Kidney (tissue), 14 donors: ENCODE data around the gene RASD1. TPM values are rescaled to one million over a fixed set of nuclear protein-coding genes. Genes with fewer than 3 reads are reported as not detected.

ENCODE experiments used
- DNase-seq, 5 donors: peaks; one replicate each; pipeline ENCODE4 v3.0.0-alpha.2; 2013 to 2020
- FAIRE-seq: peaks from 2 replicates; lab custom pipeline; 2012; peaks lifted over from hg19 to GRCh38; lab: Jason Lieb, UNC
- H3K27ac ChIP-seq, 2 donors: one replicate each; pipeline ENCODE4 v1.7.0; 2013; ENCODE audit warnings: low read depth in 2 of 2, low read length in 2 of 2, inconsistent platforms in 1 of 2
- H3K27me3 ChIP-seq: one replicate; pipeline ENCODE4 v1.7.1; 2013; ENCODE audit warnings: low read length, inconsistent platforms; ENCODE audit not compliant: control insufficient read depth, insufficient read depth
- H3K36me3 ChIP-seq, 3 donors: one replicate each; pipeline versions ENCODE4 v1.7.0 to v1.7.1; 2013; ENCODE audit warnings: low read length in 3 of 3, control low read depth in 1 of 3, inconsistent platforms in 1 of 3; ENCODE audit not compliant: insufficient read depth in 3 of 3, control insufficient read depth in 2 of 3
- H3K4me1 ChIP-seq, 3 donors: one replicate each; pipeline versions ENCODE4 v1.7.0 to v1.7.1; 2013; ENCODE audit warnings: low read length in 3 of 3, inconsistent platforms in 1 of 3, low read depth in 1 of 3; ENCODE audit not compliant: control insufficient read depth in 2 of 3, insufficient read depth in 2 of 3
- H3K4me3 ChIP-seq, 3 donors: one replicate each; pipeline versions ENCODE4 v1.7.0 to v1.8.1; 2013; ENCODE audit warnings: low read length in 3 of 3, control low read depth in 1 of 3, inconsistent platforms in 1 of 3
- H3K9ac ChIP-seq, 3 donors: one replicate each; pipeline versions ENCODE4 v1.7.0 to v1.7.1; 2013; ENCODE audit warnings: low read length in 3 of 3, control low read depth in 1 of 3, inconsistent platforms in 1 of 3
- H3K9me3 ChIP-seq, 3 donors: one replicate each; pipeline versions ENCODE4 v1.7.0 to v1.7.1; 2013; ENCODE audit warnings: low read length in 3 of 3, control low read depth in 1 of 3, inconsistent platforms in 1 of 3; ENCODE audit not compliant: control insufficient read depth in 2 of 3, insufficient read depth in 1 of 3
- intact Hi-C: fragments of 100-400 bp; cut with DNase I; formaldehyde crosslinking; loops from one replicate; pipeline ENCODE4 v1.11.1; 2022
- polyA plus RNA-seq: library from polyadenylated mRNA; stranded (reverse); fragments of 350-450 nt; fragmentation: Illumina TruSeq; extraction: RNeasy Lipid Tissue Mini Kit (QIAGEN cat#74804); gene quantifications from one replicate; pipeline ENCODE4 v1.2.3, GENCODE V29; 2014; ENCODE audit warnings: low read depth, low replicate concordance; ENCODE audit not compliant: insufficient read depth
- total RNA-seq: library from RNA; stranded (reverse); fragmentation: NEBNext Ultra II Directional; extraction: Animal tissue kit (Norgen Biotek cat#: 25700); gene quantifications from one replicate; pipeline ENCODE4 v1.2.1, GENCODE V29; 2021
- TF ChIP-seq, protein P1 (sequence below): IDR thresholded peaks from 3 replicates; pipeline ENCODE4 v1.5.1; 2012; ENCODE audit warnings: mild to moderate bottlenecking, moderate library complexity, borderline replicate concordance; ENCODE audit not compliant: insufficient read depth; ENCODE audit errors: extremely low read depth
- donor health status: control.
- donor health status: control.
- donor health status: control.
- donor health status: control.
- donor health status: control.
- donor health status: DM: yes; HTN: yes; CAD: no.
- donor health status: Normal renal cell carcinoma (clear cell type).

RASD1 gene
- total and polyA plus RNA-seq, 2 donors from 2014 or later: 103 to 147 TPM

DNA sequence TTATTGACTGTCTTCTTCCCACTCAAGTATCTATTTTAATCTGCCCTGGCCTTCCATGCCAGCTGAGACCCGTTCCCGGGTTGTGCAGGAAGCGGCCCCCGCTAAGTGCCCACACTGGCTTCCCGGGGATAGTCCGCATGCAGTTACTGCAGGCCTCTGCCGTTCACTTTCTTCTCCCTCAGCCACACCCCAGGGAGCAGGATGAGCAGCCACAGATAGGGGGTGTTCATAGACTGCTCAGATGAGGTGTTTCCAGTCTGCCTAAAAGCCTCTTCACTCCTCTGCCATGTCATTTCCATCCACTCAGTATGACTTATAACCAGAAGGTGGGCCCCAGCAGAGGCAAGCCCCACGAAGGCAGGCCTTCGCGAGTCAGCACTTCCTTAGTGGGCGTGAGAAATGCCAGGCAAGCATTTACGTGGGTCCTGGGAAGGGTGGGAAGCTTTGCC lies 11.7 kb downstream of the RASD1 start:
- no peak for FAIRE-seq
- Histone ChIP-seq H3K9me3 (no peaks in the 10 kb centered on the region), H3K36me3 (peaks cover 0 to 12% (median 5%) of the 10 kb centered on the region in 3 donors), H3K27me3 (no peaks in the 10 kb centered on the region), H3K4me3 (no peak overlapping the region), H3K9ac (no peak overlapping the region), H3K27ac (no peak overlapping the region), H3K4me1 (peaks cover 0 to 8% (median 7%) of the 10 kb centered on the region in 3 donors)
- intact Hi-C loops: no loop called here
- no peak for DNase-seq
- TF ChIP-seq, protein P1, sequence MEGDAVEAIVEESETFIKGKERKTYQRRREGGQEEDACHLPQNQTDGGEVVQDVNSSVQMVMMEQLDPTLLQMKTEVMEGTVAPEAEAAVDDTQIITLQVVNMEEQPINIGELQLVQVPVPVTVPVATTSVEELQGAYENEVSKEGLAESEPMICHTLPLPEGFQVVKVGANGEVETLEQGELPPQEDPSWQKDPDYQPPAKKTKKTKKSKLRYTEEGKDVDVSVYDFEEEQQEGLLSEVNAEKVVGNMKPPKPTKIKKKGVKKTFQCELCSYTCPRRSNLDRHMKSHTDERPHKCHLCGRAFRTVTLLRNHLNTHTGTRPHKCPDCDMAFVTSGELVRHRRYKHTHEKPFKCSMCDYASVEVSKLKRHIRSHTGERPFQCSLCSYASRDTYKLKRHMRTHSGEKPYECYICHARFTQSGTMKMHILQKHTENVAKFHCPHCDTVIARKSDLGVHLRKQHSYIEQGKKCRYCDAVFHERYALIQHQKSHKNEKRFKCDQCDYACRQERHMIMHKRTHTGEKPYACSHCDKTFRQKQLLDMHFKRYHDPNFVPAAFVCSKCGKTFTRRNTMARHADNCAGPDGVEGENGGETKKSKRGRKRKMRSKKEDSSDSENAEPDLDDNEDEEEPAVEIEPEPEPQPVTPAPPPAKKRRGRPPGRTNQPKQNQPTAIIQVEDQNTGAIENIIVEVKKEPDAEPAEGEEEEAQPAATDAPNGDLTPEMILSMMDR: no peak

DNA sequence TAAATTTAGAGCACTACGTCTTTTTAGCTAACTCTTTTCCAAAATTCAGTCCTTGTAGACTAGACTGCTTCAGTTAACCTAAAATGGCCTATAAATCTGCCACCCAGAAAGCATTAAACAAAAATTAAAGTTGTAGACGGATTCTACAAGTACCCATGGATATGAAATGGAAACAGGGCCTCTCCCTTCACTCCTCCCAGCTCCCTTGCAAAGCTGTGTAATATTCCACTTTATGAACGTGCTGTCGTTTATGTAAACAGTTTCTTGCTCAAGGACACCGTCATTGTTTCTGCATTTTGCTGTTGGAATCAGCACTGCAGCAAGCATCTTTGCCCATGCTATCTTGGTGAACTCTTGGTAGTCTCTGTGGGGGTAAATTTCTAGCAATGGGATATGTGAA lies 14.3 kb downstream of the RASD1 start:
- FAIRE-seq (no peak), DNase-seq (no peak)
- Histone ChIP-seq H3K27me3 (no peaks in the 10 kb centered on the region), H3K9me3 (no peaks in the 10 kb centered on the region), H3K9ac (no peak overlapping the region), H3K36me3 (peaks cover 0 to 7% (median 0%) of the 10 kb centered on the region in 3 donors), H3K4me1 (peaks cover 0 to 14% (median 7%) of the 10 kb centered on the region in 3 donors), H3K27ac (no peak overlapping the region), H3K4me3 (no peak overlapping the region)
- TF ChIP-seq, protein P1: no peak
- intact Hi-C loops: no loop called here

DNA sequence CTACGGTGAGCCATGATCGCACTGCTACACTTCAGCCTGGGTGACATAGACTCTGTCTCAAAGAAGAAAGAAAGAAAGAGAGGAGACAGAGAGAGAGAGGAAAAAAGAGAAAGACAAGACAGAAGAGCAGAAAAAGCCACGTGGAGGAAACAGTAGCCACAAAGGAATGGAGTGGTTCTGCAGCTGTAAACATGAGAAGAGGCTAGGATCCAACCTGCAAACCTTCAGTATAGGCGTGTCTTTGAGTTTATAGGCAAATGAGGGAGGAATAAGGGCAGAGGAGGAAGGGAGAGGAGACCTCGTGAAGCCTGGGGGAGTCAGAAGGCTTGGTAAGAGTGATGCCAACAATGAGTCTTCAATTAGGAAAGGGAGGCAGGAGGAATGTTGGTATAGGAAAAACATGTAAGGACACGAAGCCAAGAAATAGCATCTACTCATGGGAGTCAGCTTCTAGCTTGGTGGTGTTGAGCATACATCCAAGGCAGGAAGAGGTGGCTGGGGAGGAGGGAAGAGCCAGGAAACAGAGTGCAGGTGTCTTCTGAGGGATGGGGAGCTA lies 15.5 kb downstream of the RASD1 start:
- H3K27me3 ChIP-seq: no peaks in the 10 kb centered on the region
- TF ChIP-seq, protein P1: no peak
- H3K4me1 ChIP-seq: peaks cover 0 to 16% (median 7%) of the 10 kb centered on the region in 3 donors
- intact Hi-C loops: no loop called here
- H3K9me3 ChIP-seq: no peaks in the 10 kb centered on the region
- no peak for FAIRE-seq
- peaks cover 0 to 7% (median 0%) of the 10 kb centered on the region in 3 donors for H3K36me3 ChIP-seq
- H3K27ac ChIP-seq: no peak overlapping the region
- H3K9ac ChIP-seq: no peak overlapping the region
- DNase-seq: no peak
- no peak overlapping the region for H3K4me3 ChIP-seq
